Measurements from ENCODE around the gene ANP32B. TPM values are rescaled to one million over a fixed set of nuclear protein-coding genes. Genes with fewer than 3 reads are reported as not detected.
"Not testable (repeated sequence)": the region's sequence is repeated elsewhere in the genome, so short reads cannot be mapped to it uniquely, and the experiment has no call there.

The ANP32B gene
- total RNA-seq, 1 donor from 2014 or later = 32.3 TPM

- DNase-seq = no peak
Observed at GRCh38 chr9:97993000-97993399, 9.9 kb downstream of the ANP32B start.

GRCh38 chr9:97994703-97995102, 11.6 kb downstream of the ANP32B start:
- DNase-seq = no peak

- not testable (repeated sequence) for DNase-seq
Observed at GRCh38 chr9:97996676-97997075, 13.5 kb downstream of the ANP32B start.

GRCh38 chr9:97997330-97998276, 14.5 kb downstream of the ANP32B start:
- DNase-seq = no peak

- DNase-seq = no peak
Observed at GRCh38 chr9:98002808-98003207, 19.7 kb downstream of the ANP32B start.

- DNase-seq = no peak
Observed at GRCh38 chr9:98006127-98006796, 23.1 kb downstream of the ANP32B start.

- DNase-seq = no peak
Observed at GRCh38 chr9:98007251-98007928, 24.2 kb downstream of the ANP32B start.

- DNase-seq = no peak
Observed at GRCh38 chr9:98008764-98009163, 25.6 kb downstream of the ANP32B start.

GRCh38 chr9:98009437-98009836, 26.3 kb downstream of the ANP32B start:
- no peak for DNase-seq

- DNase-seq = peak; percentile 6
Observed at GRCh38 chr9:98009936-98010335, 26.8 kb downstream of the ANP32B start.

GRCh38 chr9:98010445-98010844, 27.3 kb downstream of the ANP32B start:
- no peak for DNase-seq

- DNase-seq = no peak
Observed at GRCh38 chr9:98011122-98011521, 28.0 kb downstream of the ANP32B start.

- no peak for DNase-seq
Observed at GRCh38 chr9:98016137-98016680, 33.1 kb downstream of the ANP32B start.

GRCh38 chr9:98017306-98017705, 34.2 kb downstream of the ANP32B start:
- no peak for DNase-seq

- DNase-seq = no peak
Observed at GRCh38 chr9:98018347-98018746, 35.2 kb downstream of the ANP32B start.

GRCh38 chr9:98019098-98019497, 36.0 kb downstream of the ANP32B start:
- DNase-seq = no peak

- DNase-seq = not testable (repeated sequence)
Observed at GRCh38 chr9:98019869-98020268, 36.7 kb downstream of the ANP32B start.

GRCh38 chr9:98020476-98021145, 37.5 kb downstream of the ANP32B start:
- DNase-seq = no peak

GRCh38 chr9:98021306-98022040, 38.3 kb downstream of the ANP32B start:
- no peak for DNase-seq

GRCh38 chr9:98022447-98022846, 39.3 kb downstream of the ANP32B start:
- DNase-seq = no peak

- DNase-seq = no peak
Observed at GRCh38 chr9:98024702-98025101, 41.6 kb downstream of the ANP32B start.

Measured in skin of body (tissue), 2 donors.